ENCODE data around the gene SPINT2.

SPINT2 gene

GRCh38 chr19:38294090-38294489, 29.7 kb downstream of the SPINT2 start:
- no peak for DNase-seq (ENCODE audit: low read depth in 3 of 3)

DNA sequence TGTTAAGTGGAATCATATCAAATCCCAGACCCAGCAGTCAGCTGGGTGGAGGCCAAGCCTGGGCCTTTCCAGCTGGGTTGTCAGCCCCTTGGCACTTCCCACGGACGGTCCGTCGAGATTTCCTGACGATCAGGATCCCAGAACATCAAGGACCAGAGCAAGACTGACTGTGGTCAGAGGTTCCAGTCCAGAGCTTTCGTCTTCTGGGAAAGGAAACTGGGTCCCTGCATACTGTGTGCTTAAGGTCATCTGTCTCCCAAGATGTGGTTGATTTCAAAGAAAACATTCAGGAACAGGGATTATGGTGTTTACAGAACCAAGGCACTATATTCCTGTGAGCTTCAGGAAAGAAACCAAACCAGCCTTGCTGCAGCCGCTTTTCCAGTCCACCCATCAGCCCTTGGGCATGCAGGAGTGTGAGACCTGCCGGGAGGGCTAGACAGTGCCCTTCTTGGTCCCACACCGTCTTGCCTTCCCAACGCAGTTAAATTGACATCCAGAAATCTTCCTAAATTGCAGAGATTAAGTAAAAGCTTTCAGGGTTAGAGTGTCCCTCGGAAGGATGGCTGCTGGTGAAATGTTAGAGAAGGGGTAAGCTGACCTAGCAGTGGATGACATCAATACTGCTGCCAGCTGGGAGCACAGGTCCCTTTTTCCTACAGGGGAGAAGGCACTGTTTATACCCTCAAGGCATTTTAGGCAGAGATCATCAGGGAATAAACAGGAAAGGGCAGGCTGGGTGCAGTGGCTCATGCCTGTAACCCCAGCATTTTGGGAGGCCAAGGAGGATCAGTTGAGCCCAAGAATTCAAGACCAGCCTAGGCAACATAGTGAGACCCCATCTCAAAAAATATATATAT, 34.7 kb downstream of the SPINT2 start:
- no peak for DNase-seq (ENCODE audit: low read depth in 3 of 3)

- no peak for DNase-seq (ENCODE audit: low read depth in 3 of 3)
Observed at GRCh38 chr19:38303517-38304351, 39.4 kb downstream of the SPINT2 start, which contains the start of gene C19orf33. Gene C19orf33, plus strand, starts transcription at chr19:38304251. Its CDS starts 11 bp downstream, at chr19:38304262.

DNA sequence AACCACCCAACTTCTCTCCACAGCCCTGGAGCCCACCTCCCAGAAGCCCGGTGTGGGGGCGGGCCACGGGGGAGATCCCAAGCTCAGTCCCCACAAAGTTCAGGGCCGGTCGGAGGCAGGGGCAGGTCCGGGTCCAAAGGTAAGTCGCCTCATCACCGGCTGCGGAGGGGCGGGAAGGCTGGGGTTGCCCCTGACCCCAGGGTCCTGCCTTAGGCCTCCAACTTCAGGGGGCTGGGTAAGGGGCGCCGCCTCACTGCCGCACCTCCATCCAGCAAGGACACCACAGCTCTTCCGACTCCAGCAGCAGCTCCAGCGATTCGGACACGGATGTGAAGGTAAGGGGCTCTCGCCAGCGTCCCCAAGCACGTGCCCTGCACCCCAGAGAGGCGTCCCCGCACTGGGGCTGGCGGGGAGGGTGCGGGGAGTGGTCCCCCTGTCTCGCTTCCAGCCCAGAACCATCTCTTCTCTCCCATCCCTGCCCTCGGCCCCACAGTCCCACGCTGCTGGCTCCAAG, 40.0 kb downstream of the SPINT2 start:
- DNase-seq (ENCODE audit: low read depth in 3 of 3), result no peak

DNA sequence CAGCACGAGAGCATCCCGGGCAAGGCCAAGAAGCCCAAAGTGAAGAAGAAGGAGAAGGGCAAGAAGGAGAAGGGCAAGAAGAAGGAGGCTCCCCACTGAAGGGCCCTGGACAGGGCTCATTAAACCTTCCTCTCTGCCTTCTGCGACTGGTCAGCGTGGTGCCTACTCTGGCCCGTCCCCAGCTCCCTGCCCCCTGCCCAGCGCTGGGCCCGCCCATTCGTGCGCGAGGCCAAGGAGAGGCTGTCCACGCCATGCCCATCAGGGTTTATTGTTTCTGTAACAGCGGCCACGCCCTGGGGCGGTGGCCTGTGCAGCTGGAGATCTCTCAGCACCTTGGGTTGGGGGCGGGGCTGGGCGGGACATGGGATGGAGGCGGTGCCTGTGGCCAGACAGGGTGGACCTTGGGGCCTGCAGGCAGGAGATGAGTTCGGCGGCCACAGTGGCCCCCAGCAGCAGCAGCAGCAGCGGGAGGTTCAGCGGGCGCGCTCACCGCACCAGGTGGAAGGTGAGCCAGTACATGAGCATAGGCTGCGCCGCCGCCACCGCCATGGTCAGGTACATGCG, 40.6 kb downstream of the SPINT2 start:
- no peak for DNase-seq (ENCODE audit: low read depth in 3 of 3)

DNA sequence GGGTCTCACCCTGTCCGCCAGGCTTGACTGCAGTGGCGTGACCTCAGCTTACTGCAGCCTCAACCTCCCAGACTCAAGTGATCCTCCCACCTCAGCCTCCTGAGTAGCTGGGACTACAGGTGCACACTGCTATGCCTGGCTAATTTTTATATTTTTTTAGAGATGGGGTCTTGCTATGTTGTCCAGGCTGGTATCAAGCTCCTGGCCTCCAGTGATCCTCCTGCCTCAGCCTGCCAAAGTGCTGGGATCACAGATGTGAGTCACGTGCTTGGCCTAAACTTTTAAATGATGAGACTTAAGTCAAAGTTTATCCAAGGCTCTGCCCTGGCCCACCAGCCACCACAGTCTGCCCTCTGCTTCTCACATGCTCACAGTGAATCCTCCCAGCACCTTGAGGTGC, 41.9 kb downstream of the SPINT2 start:
- DNase-seq (ENCODE audit: low read depth in 3 of 3), result no peak

- no peak for DNase-seq (ENCODE audit: low read depth in 3 of 3)
Observed at GRCh38 chr19:38307076-38307475, 42.7 kb downstream of the SPINT2 start.

DNA sequence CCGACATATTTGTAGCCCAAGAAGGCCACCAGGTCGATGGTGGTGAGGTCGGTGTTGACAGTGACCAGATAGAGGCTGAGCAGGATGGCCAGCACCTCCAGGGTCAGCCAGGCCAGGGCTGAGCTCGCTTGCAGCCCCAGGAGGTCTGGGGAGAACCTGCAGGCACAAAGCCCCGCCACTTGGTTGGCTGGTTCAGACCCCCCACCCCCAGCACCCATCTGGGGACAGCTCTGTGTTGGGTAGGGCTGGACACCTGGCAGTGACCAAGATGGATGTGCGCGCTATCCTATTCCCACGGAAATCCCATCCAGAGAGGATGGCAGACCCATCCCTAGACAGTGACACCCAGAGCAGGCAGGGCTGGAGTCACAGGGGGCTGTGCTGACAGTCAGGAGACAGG, 43.2 kb downstream of the SPINT2 start:
- DNase-seq (ENCODE audit: low read depth in 3 of 3), result no peak

GRCh38 chr19:38308006-38308766, 43.8 kb downstream of the SPINT2 start:
- DNase-seq (ENCODE audit: low read depth in 3 of 3), result no peak

- no peak for DNase-seq (ENCODE audit: low read depth in 3 of 3)
Observed at GRCh38 chr19:38308926-38309614, 44.7 kb downstream of the SPINT2 start.

DNA sequence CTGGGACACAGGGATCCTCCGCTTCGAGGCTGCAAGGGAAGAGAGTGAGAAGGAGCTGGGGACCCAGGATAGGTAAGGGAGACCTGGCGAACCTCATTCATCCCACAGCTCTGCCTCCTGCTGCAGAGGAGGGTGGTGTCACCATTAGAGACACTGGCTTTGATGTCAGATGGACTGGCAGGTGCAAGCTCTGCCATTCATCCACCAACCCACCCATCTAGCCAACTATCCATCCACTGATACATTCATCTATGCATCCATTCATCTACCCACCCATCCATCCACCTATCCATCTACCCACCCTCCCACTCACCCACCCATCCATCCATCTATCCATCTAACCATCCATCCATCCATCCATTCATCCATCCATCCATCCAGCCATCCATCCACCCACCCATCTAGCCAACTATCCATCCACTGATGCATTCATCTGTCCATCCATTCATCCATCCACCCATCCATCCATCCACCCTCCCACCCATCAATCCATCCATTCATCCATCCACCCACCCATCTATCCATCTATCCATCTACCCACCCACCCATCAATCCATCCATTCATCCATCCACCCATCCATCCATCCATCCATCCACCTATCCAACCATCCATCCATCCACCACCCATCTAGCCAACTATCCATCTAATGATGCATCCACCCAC, 45.4 kb downstream of the SPINT2 start:
- DNase-seq (ENCODE audit: low read depth in 3 of 3), result no peak

DNA sequence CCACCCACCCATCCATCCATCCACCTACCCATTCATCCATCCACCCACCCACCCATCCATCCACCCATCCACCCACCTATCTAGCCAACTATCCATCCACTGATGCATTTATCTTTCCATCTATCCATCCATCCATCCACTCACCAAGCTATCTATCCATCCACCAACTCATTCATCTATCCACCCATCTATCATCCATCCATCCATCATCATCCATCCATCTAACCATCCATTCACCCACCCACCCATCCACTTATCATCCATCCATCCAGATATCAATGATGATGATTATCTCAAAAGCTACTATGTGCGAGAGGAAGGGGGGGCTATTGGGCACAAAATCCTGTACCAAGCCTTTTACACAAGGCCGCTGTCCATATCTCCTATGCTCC, 45.9 kb downstream of the SPINT2 start:
- DNase-seq (ENCODE audit: low read depth in 3 of 3), result no peak

GRCh38 chr19:38310986-38311385, 46.6 kb downstream of the SPINT2 start:
- DNase-seq (ENCODE audit: low read depth in 3 of 3), result no peak

- DNase-seq (ENCODE audit: low read depth in 3 of 3), result peak; percentile 85 to 88 (median 88)
Observed at GRCh38 chr19:38315657-38316476, 51.5 kb downstream of the SPINT2 start, which contains the start of gene YIF1B. Gene YIF1B, minus strand, starts transcription at chr19:38315947. Its CDS starts 30 bp downstream, at chr19:38315917.

DNA sequence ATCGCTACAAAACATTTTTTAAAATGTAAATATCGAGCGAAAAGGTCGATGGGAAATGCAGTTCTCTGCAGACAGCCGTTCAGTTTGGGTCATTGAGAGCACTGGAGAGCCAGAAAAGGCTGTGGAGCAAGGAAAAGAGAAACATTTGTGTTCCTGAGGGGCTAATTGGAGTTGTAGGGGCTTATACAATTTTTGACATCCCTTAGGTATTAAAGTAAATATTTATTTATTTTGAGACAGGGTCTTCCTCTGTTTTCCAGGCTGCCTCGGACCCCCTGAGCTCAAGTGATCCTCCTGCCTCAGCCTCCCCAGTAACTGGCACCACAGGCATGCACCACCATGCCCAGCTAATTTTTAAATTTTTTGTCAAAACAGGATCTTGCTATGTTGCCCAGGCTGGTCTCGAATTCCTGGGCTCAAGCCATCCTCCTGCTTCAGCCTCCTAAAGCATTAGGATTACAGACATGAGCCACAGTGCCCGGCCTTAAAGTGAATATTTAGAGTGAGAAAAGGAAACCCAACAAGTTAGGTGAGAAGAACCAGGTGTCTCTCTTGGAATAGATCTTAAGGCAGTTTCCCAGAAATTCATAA, 52.2 kb downstream of the SPINT2 start:
- DNase-seq (ENCODE audit: low read depth in 3 of 3), result no peak

- no peak for DNase-seq (ENCODE audit: low read depth in 3 of 3)
Observed at GRCh38 chr19:38317104-38317612, 52.8 kb downstream of the SPINT2 start.

DNA sequence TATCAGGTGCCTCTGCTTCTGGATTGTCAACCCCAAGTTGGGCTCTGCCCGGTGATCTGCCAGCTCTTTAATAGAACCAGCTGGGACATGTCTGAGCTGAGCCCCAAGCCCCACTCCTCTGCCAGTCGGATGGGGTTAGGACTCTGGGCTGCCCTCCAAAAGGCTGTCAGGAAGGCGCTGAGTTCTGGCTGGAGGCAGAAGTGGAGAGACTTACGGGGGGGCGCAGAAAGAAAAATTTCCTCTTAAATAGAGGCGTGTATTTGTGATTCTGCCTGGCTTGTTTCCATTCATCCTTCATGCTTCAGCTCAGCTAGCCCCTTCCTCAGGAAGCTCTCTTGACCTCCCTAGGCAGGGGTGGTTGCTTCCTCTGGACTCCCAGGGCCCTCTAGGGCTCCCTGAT, 54.3 kb downstream of the SPINT2 start:
- no peak for DNase-seq (ENCODE audit: low read depth in 3 of 3)

DNA sequence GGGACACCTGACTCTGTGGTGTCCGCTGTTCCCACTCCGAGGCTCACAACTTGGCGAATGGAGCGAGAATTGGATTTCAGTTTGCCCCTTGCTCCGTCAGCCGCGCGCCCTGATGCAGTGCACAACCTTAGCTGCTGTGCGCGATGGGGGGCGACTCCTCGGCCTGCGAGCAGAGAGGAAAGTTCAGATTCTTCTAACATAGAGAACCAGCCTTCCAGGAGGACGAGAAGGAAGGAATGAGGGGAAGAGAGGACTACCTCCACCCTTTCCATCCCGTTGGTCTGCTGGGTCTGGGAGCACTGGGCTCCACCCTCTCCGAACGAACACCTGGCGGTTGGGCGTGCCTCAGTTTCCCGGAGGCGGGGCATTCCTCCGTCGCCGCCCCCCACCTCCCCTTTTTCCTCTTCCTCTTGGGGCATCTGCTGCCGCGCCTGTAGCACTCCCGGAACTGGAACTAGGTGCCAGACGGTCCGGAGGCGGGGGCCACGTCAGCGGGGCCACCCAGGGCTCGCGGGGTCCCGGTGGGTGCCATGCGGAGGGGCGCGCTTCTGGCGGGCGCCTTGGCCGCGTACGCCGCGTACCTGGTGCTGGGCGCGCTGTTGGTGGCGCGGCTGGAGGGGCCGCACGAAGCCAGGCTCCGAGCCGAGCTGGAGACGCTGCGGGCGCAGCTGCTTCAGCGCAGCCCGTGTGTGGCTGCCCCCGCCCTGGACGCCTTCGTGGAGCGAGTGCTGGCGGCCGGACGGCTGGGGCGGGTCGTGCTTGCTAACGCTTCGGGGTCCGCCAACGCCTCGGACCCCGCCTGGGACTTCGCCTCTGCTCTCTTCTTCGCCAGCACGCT, 55.3 kb downstream of the SPINT2 start, which contains the start of gene KCNK6:
TSS of gene KCNK6 (plus strand) at position 425 of the 838 bp plus-strand sequence. CDS start at position 531, 106 bp downstream.
- peak; percentile 26 to 47 (median 36) for DNase-seq (ENCODE audit: low read depth in 3 of 3)

Measured in stimulated activated CD4-positive, alpha-beta T cell treated with anti-CD3 and anti-CD28 coated beads, TNF-alpha, amount 100 ng/mL, for 4 hours (primary cell).